AG04449 (cell line): Measurements from ENCODE around the gene ELP5.

Source experiments
- CTCF ChIA-PET: fragments of 350-600 bp; formaldehyde crosslinking; extraction: SDS; loops from one replicate; lab custom pipeline; 2021; ENCODE audit warnings: antibody characterized with exemption; lab: Yijun Ruan, JAX
- POLR2A ChIA-PET: fragments of 400-600, 350-600 bp; formaldehyde crosslinking; extraction: SDS; loops from one replicate; lab custom pipeline; 2020; ENCODE audit warnings: antibody characterized with exemption, inconsistent platforms; lab: Yijun Ruan, JAX
- DNase-seq: peaks from one replicate; pipeline ENCODE4 v3.0.0-alpha.2; 2010; ENCODE audit warnings: low read depth, low spot score
- H3K4me3 ChIP-seq: 2 replicates; pipeline ENCODE4 v1.5.1; 2011; ENCODE audit warnings: low read depth, mild to moderate bottlenecking, control low read depth, low read length
- CTCF ChIP-seq: IDR thresholded peaks from one replicate; pipeline ENCODE4 v1.5.1; 2011; ENCODE audit warnings: mild to moderate bottlenecking, moderate library complexity, low read length, control low read depth, inconsistent platforms; ENCODE audit not compliant: insufficient read depth; ENCODE audit errors: missing control alignments

The ELP5 gene

GRCh38 chr17:7214300-7215135 is 37.5 kb upstream of the ELP5 start:
- CTCF ChIA-PET: interaction anchor here (0.5 to 2.3 kb wide), 10 partner anchors 10 to 169 kb away, joined by 3 to 11 read pairs (median 4); partner anchors contain the start of genes CTDNEP1 and SLC2A4
- TF ChIP-seq CTCF: peak; percentile 80
- peak; percentile 67 for DNase-seq
- POLR2A ChIA-PET: interaction anchor here (1.2 kb wide), 1 partner anchor 23 kb away, joined by 3 read pairs; no protein-coding TSS in a partner anchor
- peak overlapping the region; percentile 66 for H3K4me3 ChIP-seq

DNA sequence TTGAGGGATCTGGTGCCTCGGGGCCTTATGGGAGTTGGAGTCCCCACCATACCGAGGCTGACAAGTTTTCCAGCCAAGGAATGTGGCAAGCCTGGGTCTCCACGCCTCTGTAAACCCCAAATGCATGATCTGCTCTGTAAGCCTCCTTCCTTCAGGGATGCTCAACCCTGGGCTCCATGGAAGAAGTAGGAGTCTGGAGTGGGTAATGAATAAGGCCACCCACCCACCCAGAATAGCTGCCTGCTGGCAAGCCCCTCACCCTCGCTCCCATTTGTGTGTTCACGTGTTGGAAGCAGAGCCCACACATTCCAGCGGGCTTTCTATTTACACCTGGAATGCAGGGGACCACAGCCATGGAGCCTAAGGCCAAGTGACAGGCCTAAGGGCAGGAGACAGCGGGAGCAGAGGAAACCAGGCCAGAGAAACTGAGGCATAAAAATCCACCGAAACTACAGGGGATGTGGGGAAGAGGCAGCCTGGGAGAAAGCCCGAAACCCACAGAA is 36.8 kb upstream of the ELP5 start:
- CTCF ChIA-PET: interaction anchor here (1.4 to 2.3 kb wide), 5 partner anchors 9 to 170 kb away, joined by 4 to 11 read pairs (median 6); no protein-coding TSS in a partner anchor
- TF ChIP-seq CTCF: no peak
- POLR2A ChIA-PET: interaction anchor here (0.6 to 1.2 kb wide), 3 partner anchors 10 to 22 kb away, joined by 3 to 4 read pairs (median 3); partner anchors contain the start of gene DVL2
- no peak for DNase-seq
- peak overlapping the region; percentile 66 for H3K4me3 ChIP-seq

GRCh38 chr17:7215652-7216180 is 36.3 kb upstream of the ELP5 start:
- POLR2A ChIA-PET: interaction anchor here (0.6 to 1.2 kb wide), 2 partner anchors 9 to 19 kb away, joined by 3 to 4 read pairs; partner anchors contain the start of gene DVL2
- no peak for TF ChIP-seq CTCF
- H3K4me3 ChIP-seq: peak overlapping the region; percentile 66
- CTCF ChIA-PET: interaction anchor here (1.0 to 2.3 kb wide), 4 partner anchors 9 to 170 kb away, joined by 3 to 6 read pairs (median 4); no protein-coding TSS in a partner anchor
- no peak for DNase-seq

DNA sequence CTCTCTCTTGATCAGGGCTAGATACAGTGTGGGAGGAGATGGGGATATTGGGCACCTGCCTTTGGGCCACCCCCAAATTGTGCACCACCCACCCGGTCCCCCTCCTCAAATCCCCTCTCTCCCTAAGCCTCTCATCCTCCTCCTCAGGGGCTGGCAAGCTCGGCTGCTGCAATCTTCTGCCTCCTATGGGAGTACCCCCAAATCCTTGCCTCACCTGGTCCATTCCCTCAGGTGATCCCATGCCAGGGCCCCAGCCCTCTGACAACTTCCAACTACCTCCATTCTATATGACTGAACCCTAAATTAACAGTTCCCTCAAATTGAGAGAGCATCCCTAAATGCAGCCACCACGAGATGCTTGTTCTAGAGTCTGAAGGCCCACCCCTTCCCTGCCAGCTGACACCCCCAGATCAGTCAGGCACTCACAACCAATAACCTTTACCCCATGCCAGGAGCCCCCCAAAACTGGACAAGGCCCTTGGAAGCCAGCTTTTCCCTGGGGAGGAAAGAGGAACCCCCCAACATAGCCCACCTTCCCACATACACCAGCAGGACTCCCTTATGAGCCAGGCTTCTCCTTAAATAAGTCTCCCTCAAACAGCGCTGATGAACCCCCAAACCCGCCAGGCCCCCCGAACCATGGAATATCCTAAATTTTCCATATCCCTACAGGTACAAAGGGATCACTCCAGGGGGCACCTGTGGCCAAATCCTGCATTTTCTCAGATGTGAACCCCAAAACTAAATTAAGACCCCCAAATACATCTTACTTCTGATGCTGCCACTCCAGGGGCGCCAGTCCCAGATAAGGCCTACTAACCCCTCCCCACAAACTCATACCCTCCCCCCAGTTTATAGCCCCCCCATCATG is 35.5 kb upstream of the ELP5 start:
- CTCF ChIA-PET: interaction anchor here (1.0 to 2.3 kb wide), 3 partner anchors 8 to 171 kb away, joined by 3 to 6 read pairs (median 4); no protein-coding TSS in a partner anchor

More for the DNA sequence above, 35.5 kb upstream of the ELP5 start:
- no peak for DNase-seq
- peak overlapping the region; percentile 66 for H3K4me3 ChIP-seq
- POLR2A ChIA-PET: interaction anchor here (1.2 kb wide), 1 partner anchor 18 kb away, joined by 3 read pairs; the partner anchor contains the start of gene DVL2
- no peak for TF ChIP-seq CTCF
